Endothelial cell (in vitro differentiated cells): ENCODE measurements around the gene PLCB1. TPM values are rescaled to one million over a fixed set of nuclear protein-coding genes. Genes with fewer than 3 reads are reported as not detected.

Experiments used
- DNase-seq: peaks from one replicate; pipeline ENCODE4 v3.0.0; 2021; ENCODE audit warnings: low spot score
- H3K27ac Mint-ChIP-seq: one replicate; pipeline ENCODE4 v1.8.0; 2021; ENCODE audit warnings: mixed read lengths, inconsistent platforms; ENCODE audit not compliant: unreplicated experiment
- H3K27me3 Mint-ChIP-seq: one replicate; pipeline ENCODE4 v1.8.0; 2021; ENCODE audit warnings: mild to moderate bottlenecking, moderate library complexity, mixed read lengths, inconsistent platforms; ENCODE audit not compliant: unreplicated experiment
- H3K36me3 Mint-ChIP-seq: one replicate; pipeline ENCODE4 v1.8.0; 2021; ENCODE audit warnings: mild to moderate bottlenecking, low read depth, mixed read lengths, inconsistent platforms; ENCODE audit not compliant: unreplicated experiment
- H3K4me1 Mint-ChIP-seq: one replicate; pipeline ENCODE4 v1.8.0; 2021; ENCODE audit warnings: mild to moderate bottlenecking, mixed read lengths, inconsistent platforms; ENCODE audit not compliant: unreplicated experiment
- H3K4me3 Mint-ChIP-seq: one replicate; pipeline ENCODE4 v1.8.0; 2021; ENCODE audit warnings: mild to moderate bottlenecking, mixed read lengths, inconsistent platforms; ENCODE audit not compliant: unreplicated experiment
- H3K9me3 Mint-ChIP-seq: one replicate; pipeline ENCODE4 v1.8.0; 2021; ENCODE audit warnings: mixed read lengths, inconsistent platforms; ENCODE audit not compliant: unreplicated experiment
- total RNA-seq: library from RNA; stranded (reverse); fragmentation: NEBNext Ultra II Directional; extraction: Animal tissue kit (Norgen Biotek cat#: 25700); gene quantifications from one replicate; pipeline ENCODE4 v1.2.1, GENCODE V29; 2021; ENCODE audit not compliant: unreplicated experiment
- TF ChIP-seq, protein P1 (sequence below): fragments of 200-600 bp; sonication (generic); IDR thresholded peaks from one replicate; pipeline ENCODE4 v1.5.0; 2021; ENCODE audit warnings: antibody characterized with exemption; ENCODE audit not compliant: unreplicated experiment

Gene PLCB1
- total RNA-seq, 1 donor from 2014 or later, result 8.1 TPM

DNA sequence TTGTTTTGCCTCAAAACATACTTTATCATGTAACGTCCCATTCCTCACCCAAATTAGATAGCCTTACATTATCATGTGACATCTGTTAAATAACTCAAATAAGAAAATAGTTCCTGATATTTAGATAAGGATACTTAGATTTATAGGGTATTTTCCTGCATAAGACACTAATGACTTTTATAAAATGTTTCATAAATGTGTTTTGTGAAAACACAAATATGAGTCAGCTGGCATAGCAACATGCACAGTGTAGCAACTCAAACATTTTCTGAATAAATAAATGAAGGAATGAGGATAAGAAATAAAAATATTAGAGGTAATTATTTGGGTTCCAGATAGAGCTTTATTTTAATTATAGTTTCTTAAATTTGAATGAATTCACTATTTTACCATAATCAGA lies 476.4 kb downstream of the PLCB1 start:
- Mint-ChIP-seq H3K27ac (no peak overlapping the region), H3K9me3 (no peaks in the 10 kb centered on the region), H3K4me1 (no peaks in the 10 kb centered on the region), H3K36me3 (peaks cover 4% of the 10 kb centered on the region), H3K4me3 (no peak overlapping the region), H3K27me3 (no peaks in the 10 kb centered on the region)
- TF ChIP-seq, protein P1, sequence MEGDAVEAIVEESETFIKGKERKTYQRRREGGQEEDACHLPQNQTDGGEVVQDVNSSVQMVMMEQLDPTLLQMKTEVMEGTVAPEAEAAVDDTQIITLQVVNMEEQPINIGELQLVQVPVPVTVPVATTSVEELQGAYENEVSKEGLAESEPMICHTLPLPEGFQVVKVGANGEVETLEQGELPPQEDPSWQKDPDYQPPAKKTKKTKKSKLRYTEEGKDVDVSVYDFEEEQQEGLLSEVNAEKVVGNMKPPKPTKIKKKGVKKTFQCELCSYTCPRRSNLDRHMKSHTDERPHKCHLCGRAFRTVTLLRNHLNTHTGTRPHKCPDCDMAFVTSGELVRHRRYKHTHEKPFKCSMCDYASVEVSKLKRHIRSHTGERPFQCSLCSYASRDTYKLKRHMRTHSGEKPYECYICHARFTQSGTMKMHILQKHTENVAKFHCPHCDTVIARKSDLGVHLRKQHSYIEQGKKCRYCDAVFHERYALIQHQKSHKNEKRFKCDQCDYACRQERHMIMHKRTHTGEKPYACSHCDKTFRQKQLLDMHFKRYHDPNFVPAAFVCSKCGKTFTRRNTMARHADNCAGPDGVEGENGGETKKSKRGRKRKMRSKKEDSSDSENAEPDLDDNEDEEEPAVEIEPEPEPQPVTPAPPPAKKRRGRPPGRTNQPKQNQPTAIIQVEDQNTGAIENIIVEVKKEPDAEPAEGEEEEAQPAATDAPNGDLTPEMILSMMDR, result no peak
- DNase-seq, result no peak

DNA sequence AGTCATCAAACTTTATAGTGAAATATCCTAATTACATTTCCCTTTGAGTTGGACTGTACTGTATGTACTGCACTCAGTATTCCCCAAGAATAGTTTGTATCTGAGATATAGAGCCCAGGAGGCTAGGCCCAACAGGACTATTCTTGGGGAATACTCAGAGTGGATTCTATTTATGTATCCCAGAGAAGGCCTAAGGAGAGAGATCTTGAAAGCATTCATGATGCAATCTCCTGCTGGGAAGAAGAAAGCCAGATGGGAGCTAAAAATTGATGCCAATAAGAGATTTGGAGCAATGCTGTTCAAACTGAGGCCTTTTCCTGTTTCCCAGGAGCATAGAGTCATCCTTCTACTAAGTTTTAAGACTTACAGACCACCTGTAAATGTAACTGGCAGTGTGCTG lies 484.7 kb downstream of the PLCB1 start:
- Mint-ChIP-seq H3K36me3 (peaks cover 4% of the 10 kb centered on the region), H3K9me3 (no peaks in the 10 kb centered on the region)
- no peak for DNase-seq

DNA sequence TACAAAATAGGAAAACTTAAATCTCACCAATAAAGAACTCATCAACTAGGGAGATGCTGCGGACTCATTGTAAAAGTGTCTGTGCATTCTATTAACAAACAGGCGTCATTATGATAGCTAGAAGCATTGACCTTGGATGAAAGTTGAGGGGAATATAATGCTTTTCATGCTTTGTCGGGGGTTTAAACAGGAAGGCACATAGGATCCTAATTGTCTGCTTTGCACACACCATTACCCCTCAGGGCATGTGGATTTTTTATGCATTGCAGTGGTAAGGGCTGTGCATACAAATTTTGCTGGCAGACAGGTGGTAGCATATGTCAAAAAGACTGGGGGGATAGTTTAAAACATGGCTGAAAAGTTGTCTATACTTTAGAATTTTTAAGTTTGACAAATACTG lies 488.9 kb downstream of the PLCB1 start:
- DNase-seq, result no peak
- Mint-ChIP-seq H3K27me3 (no peaks in the 10 kb centered on the region), H3K9me3 (no peaks in the 10 kb centered on the region), H3K4me1 (no peaks in the 10 kb centered on the region), H3K36me3 (no peaks in the 10 kb centered on the region), H3K27ac (no peak overlapping the region), H3K4me3 (no peak overlapping the region)
- TF ChIP-seq, protein P1, result no peak

More for the DNA sequence above, 484.7 kb downstream of the PLCB1 start:
- Mint-ChIP-seq H3K27ac (no peak overlapping the region), H3K27me3 (no peaks in the 10 kb centered on the region), H3K4me1 (no peaks in the 10 kb centered on the region), H3K4me3 (no peak overlapping the region)
- TF ChIP-seq, protein P1, result no peak

DNA sequence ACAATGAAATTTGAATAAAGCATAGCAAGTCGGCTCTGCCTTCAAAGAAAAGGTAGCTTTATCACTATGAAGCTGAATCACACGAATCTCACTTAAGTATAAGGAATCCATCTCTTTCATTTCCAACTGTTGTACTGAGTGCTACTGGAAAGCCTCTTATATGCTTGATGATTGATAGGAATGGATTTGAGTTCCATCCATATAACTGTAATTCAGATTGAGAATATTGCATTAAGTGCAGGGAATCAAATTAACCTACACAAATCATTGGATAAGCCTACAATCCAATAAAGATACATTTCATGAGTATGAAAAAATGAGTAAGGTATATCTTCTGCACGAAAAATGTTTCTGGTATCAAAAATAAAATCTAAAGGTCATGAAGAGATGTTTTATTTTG lies 492.0 kb downstream of the PLCB1 start:
- no peak overlapping the region for H3K4me3 Mint-ChIP-seq
- H3K4me1 Mint-ChIP-seq, result peaks cover 3% of the 10 kb centered on the region
- TF ChIP-seq, protein P1, result no peak
- H3K27me3 Mint-ChIP-seq, result no peaks in the 10 kb centered on the region
- no peak overlapping the region for H3K27ac Mint-ChIP-seq
- DNase-seq, result no peak
- no peaks in the 10 kb centered on the region for H3K9me3 Mint-ChIP-seq
- H3K36me3 Mint-ChIP-seq, result no peaks in the 10 kb centered on the region

DNA sequence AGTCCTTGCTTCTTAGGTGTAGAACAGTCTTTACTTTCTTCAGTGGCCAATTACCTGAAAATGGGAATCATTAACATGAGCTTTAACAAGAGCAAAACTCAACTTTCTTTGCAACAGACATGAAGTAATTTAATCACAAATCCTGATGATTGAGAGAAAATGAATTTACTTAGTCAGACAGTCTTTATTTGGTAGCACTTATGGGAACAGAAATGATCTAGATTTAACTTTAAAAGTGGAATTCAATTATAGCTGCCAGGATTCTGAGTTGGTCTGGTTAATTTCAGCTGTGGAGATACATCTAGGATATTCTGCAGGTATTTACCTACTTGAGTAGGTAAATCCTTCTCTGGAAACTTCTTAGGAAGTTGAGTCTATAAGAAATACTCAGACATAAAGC lies 492.6 kb downstream of the PLCB1 start:
- Mint-ChIP-seq H3K27ac (no peak overlapping the region), H3K4me1 (peaks cover 3% of the 10 kb centered on the region), H3K27me3 (no peaks in the 10 kb centered on the region), H3K36me3 (no peaks in the 10 kb centered on the region), H3K9me3 (no peaks in the 10 kb centered on the region), H3K4me3 (no peak overlapping the region)
- TF ChIP-seq, protein P1, result no peak
- no peak for DNase-seq
